ENCODE results near the gene CHST4.

DNA sequence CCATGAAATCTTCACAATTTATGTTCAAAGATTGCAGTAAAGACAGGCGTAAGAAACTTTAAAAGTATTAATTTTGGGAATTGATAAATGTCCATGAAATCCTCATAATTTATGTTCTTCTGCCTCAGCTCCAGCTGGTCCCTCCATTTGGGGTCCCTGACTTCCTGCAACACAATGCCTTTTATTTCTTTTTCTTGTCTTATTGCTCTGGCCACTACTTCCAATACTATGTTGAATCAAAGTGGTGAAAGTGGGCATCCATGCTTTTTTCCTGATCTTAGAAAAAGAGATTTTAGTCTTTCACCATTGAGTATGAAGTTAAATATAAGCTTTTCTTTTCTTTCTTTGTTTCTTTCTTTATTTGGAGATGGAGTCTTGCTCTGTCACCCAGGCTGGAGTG lies 36.3 kb downstream of the CHST4 start:
- TF ChIP-seq EP300 (IDR thresholded peaks at IDR 0.05) (no peak), POLR2A (IDR thresholded peaks at IDR 0.05; ENCODE audit: low read depth) (no peak), POLR2AphosphoS5 (IDR thresholded peaks at IDR 0.05) (no peak)
- TF ChIP-seq, protein P1, sequence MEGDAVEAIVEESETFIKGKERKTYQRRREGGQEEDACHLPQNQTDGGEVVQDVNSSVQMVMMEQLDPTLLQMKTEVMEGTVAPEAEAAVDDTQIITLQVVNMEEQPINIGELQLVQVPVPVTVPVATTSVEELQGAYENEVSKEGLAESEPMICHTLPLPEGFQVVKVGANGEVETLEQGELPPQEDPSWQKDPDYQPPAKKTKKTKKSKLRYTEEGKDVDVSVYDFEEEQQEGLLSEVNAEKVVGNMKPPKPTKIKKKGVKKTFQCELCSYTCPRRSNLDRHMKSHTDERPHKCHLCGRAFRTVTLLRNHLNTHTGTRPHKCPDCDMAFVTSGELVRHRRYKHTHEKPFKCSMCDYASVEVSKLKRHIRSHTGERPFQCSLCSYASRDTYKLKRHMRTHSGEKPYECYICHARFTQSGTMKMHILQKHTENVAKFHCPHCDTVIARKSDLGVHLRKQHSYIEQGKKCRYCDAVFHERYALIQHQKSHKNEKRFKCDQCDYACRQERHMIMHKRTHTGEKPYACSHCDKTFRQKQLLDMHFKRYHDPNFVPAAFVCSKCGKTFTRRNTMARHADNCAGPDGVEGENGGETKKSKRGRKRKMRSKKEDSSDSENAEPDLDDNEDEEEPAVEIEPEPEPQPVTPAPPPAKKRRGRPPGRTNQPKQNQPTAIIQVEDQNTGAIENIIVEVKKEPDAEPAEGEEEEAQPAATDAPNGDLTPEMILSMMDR (IDR thresholded peaks at IDR 0.05) = no peak

Data from esophagus muscularis mucosa (tissue), 4 donors.